Neural progenitor cell (in vitro differentiated cells): ENCODE data around the gene PAX5. TPM values are rescaled to one million over a fixed set of nuclear protein-coding genes. Genes with fewer than 3 reads are reported as not detected.

ENCODE experiments used
- DNase-seq: peaks from one replicate; pipeline ENCODE4 v3.0.0-alpha.2; 2016; ENCODE audit warnings: low spot score
- H2AFZ ChIP-seq: fragments of 200-600 bp; sonication (generic); replicated peaks from 2 replicates; pipeline ENCODE4 v1.6.1; 2016; ENCODE audit warnings: antibody characterized with exemption
- H3F3A ChIP-seq: fragments of 200-600 bp; sonication (generic); 2 replicates; pipeline ENCODE4 v1.6.1; 2016; ENCODE audit warnings: antibody characterized with exemption, low read depth
- H3K27ac ChIP-seq: fragments of 200-600 bp; sonication (generic); 2 replicates; pipeline ENCODE4 v1.5.1; 2016; ENCODE audit warnings: mild to moderate bottlenecking
- H3K27me3 ChIP-seq: fragments of 200-600 bp; sonication (generic); 2 replicates; pipeline ENCODE4 v1.6.1; 2016; ENCODE audit warnings: mild to moderate bottlenecking, moderate library complexity
- H3K36me3 ChIP-seq: fragments of 200-600 bp; sonication (generic); 2 replicates; pipeline ENCODE4 v1.5.1; 2016
- H3K4me1 ChIP-seq: fragments of 200-600 bp; sonication (generic); 2 replicates; pipeline ENCODE4 v1.6.1; 2016; ENCODE audit warnings: mixed run types
- H3K4me2 ChIP-seq: fragments of 200-600 bp; sonication (generic); 2 replicates; pipeline ENCODE4 v1.6.1; 2016
- H3K4me3 ChIP-seq: fragments of 200-600 bp; sonication (generic); 2 replicates; pipeline ENCODE4 v1.5.1; 2016
- H3K79me2 ChIP-seq: fragments of 200-600 bp; sonication (generic); 2 replicates; pipeline ENCODE4 v1.6.1; 2016; ENCODE audit warnings: low read depth
- H3K9ac ChIP-seq: fragments of 200-600 bp; sonication (generic); 2 replicates; pipeline ENCODE4 v1.6.1; 2016
- H3K9me3 ChIP-seq: fragments of 200-600 bp; sonication (generic); 2 replicates; pipeline ENCODE4 v1.5.1; 2016; ENCODE audit warnings: low read depth
- H4K20me1 ChIP-seq: fragments of 200-600 bp; sonication (generic); 2 replicates; pipeline ENCODE4 v1.6.1; 2016; ENCODE audit warnings: low read depth
- H3K27ac Mint-ChIP-seq: 3 replicates; pipeline ENCODE4 v1.8.0; 2021; ENCODE audit warnings: mixed read lengths
- H3K27me3 Mint-ChIP-seq: 2 replicates; pipeline ENCODE4 v1.8.0; 2022; ENCODE audit warnings: low read depth, mild to moderate bottlenecking, inconsistent platforms, moderate library complexity, mixed read lengths; ENCODE audit not compliant: insufficient read depth
- H3K36me3 Mint-ChIP-seq: 3 replicates; pipeline ENCODE4 v1.8.0; 2021; ENCODE audit warnings: mixed read lengths
- H3K4me1 Mint-ChIP-seq: 3 replicates; pipeline ENCODE4 v1.8.0; 2021; ENCODE audit warnings: mixed read lengths
- H3K4me3 Mint-ChIP-seq: 3 replicates; pipeline ENCODE4 v1.8.0; 2021; ENCODE audit warnings: mild to moderate bottlenecking, moderate library complexity, mixed read lengths
- H3K9me3 Mint-ChIP-seq: 3 replicates; pipeline ENCODE4 v1.8.0; 2020; ENCODE audit warnings: mixed read lengths
- EZH2 ChIP-seq: fragments of 200-600 bp; sonication (generic); IDR thresholded peaks from 2 replicates; pipeline ENCODE4 v1.6.1; 2017; ENCODE audit warnings: antibody characterized with exemption, mild to moderate bottlenecking, moderate library complexity
- EZH2phosphoT487 ChIP-seq: fragments of 200-600 bp; sonication (generic); IDR thresholded peaks from 2 replicates; pipeline ENCODE4 v1.6.1; 2017; ENCODE audit warnings: antibody characterized with exemption
- total RNA-seq: library from RNA; depleted of rRNA; stranded (reverse); fragments of >200 nt; gene quantifications from 2 replicates; pipeline ENCODE4 v1.2.3, GENCODE V29; 2015; ENCODE audit warnings: low replicate concordance
- TF ChIP-seq, protein P1 (sequence below): fragments of 200-600 bp; sonication (generic); IDR thresholded peaks from 2 replicates; pipeline ENCODE4 v1.5.1; 2017; ENCODE audit warnings: antibody characterized with exemption, mild to moderate bottlenecking

Gene PAX5
- total RNA-seq, 1 donor from 2014 or later = not detected

DNA sequence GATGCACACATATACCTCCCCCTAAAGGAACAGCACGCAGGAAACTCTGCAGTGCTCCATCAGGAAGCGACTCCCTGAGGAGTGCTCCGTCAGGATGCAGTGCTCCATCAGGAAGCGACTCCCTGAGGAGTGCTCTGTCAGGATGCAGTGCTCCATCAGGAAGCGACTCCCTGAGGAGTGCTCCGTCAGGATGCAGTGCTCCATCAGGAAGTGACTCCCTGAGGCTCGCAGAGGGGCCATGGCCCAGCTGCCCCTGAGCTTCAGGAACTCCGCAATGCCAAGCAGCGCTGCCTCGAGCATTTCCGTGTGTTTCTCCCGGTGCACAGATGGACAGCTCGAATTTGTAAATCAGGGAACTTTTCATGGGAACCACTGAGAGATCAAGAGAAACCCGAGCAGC is 88.1 kb downstream of the PAX5 start:
- H4K20me1 ChIP-seq = no peaks in the 10 kb centered on the region
- Mint-ChIP-seq H3K27ac (no peak overlapping the region), H3K36me3 (peaks cover 2% of the 10 kb centered on the region), H3K4me3 (no peak overlapping the region), H3K9me3 (no peaks in the 10 kb centered on the region), H3K27me3 (peaks cover 4% of the 10 kb centered on the region), H3K4me1 (peaks cover 3% of the 10 kb centered on the region)
- H3K9me3 ChIP-seq = no peaks in the 10 kb centered on the region
- no peak for DNase-seq
- no peaks in the 10 kb centered on the region for H3K79me2 ChIP-seq
- no peaks in the 10 kb centered on the region for H3F3A ChIP-seq
- no peak overlapping the region for H3K4me2 ChIP-seq
- TF ChIP-seq EZH2phosphoT487 (no peak), EZH2 (no peak)
- TF ChIP-seq, protein P1, sequence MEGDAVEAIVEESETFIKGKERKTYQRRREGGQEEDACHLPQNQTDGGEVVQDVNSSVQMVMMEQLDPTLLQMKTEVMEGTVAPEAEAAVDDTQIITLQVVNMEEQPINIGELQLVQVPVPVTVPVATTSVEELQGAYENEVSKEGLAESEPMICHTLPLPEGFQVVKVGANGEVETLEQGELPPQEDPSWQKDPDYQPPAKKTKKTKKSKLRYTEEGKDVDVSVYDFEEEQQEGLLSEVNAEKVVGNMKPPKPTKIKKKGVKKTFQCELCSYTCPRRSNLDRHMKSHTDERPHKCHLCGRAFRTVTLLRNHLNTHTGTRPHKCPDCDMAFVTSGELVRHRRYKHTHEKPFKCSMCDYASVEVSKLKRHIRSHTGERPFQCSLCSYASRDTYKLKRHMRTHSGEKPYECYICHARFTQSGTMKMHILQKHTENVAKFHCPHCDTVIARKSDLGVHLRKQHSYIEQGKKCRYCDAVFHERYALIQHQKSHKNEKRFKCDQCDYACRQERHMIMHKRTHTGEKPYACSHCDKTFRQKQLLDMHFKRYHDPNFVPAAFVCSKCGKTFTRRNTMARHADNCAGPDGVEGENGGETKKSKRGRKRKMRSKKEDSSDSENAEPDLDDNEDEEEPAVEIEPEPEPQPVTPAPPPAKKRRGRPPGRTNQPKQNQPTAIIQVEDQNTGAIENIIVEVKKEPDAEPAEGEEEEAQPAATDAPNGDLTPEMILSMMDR = no peak
- no peak overlapping the region for H3K4me3 ChIP-seq
- H3K27me3 ChIP-seq = no peaks in the 10 kb centered on the region
- H3K27ac ChIP-seq = no peak overlapping the region
- H3K9ac ChIP-seq = no peak overlapping the region
- peaks cover 9% of the 10 kb centered on the region for H3K4me1 ChIP-seq
- H2AFZ ChIP-seq = no peak overlapping the region
- no peaks in the 10 kb centered on the region for H3K36me3 ChIP-seq

DNA sequence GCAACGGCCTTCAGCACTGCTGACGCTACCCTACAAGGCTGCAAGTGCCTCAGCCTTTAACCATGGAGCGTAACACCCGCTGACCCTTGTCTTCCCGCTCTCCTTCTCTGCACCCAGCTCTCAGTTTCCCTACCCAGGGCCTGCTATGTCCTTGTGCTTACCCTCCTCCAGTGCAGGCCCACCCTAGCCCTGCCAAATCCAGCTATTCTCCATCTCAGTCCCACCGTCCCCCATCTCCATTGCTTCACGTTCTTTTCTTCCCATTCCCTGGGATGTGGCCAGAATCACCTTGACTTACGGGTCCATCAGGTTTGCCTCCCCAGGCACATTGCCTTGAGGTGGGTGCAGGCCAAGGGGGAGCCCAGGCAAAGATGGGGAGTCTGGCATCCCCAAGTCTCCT is 91.2 kb downstream of the PAX5 start:
- Histone ChIP-seq H3K9ac (no peak overlapping the region), H3K79me2 (no peaks in the 10 kb centered on the region), H3K27ac (no peak overlapping the region), H3K4me2 (no peak overlapping the region), H2AFZ (no peak overlapping the region), H4K20me1 (no peaks in the 10 kb centered on the region), H3F3A (no peaks in the 10 kb centered on the region), H3K4me3 (no peak overlapping the region), H3K9me3 (no peaks in the 10 kb centered on the region), H3K4me1 (peaks cover 9% of the 10 kb centered on the region), H3K36me3 (no peaks in the 10 kb centered on the region), H3K27me3 (no peaks in the 10 kb centered on the region)
- Mint-ChIP-seq H3K27ac (no peak overlapping the region), H3K4me3 (no peak overlapping the region), H3K27me3 (peaks cover 10% of the 10 kb centered on the region), H3K36me3 (peaks cover 2% of the 10 kb centered on the region), H3K9me3 (no peaks in the 10 kb centered on the region), H3K4me1 (peaks cover 4% of the 10 kb centered on the region)
- no peak for DNase-seq
- TF ChIP-seq EZH2phosphoT487 (no peak), EZH2 (no peak)
- TF ChIP-seq, protein P1 = no peak

DNA sequence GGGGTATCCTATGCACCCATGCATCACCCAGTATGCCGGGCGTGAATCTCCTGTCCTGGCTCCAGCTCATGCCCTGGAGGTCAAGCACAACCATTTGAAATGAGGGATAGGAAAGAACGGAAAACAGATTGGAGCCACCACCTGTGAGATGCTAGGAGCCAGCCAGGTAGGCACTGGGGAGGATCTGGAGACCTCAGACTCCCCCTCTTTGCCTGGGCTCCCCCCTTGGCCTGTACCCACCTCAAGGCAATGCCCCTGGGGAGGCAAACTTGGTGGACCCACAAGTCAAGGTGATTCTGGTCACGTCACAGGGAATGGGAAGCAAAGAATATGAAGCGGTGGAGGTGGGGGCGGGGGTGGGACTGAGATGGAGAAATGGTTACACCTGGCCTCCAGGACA is 92.6 kb downstream of the PAX5 start:
- H4K20me1 ChIP-seq = no peaks in the 10 kb centered on the region
- TF ChIP-seq, protein P1 = no peak
- TF ChIP-seq EZH2 (no peak), EZH2phosphoT487 (no peak)
- no peak for DNase-seq
- Mint-ChIP-seq H3K27ac (no peak overlapping the region), H3K9me3 (no peaks in the 10 kb centered on the region), H3K4me1 (peaks cover 7% of the 10 kb centered on the region), H3K27me3 (peaks cover 8% of the 10 kb centered on the region), H3K36me3 (peaks cover 2% of the 10 kb centered on the region), H3K4me3 (no peak overlapping the region)
- no peak overlapping the region for H3K9ac ChIP-seq
- no peak overlapping the region for H2AFZ ChIP-seq
- no peak overlapping the region for H3K4me2 ChIP-seq
- no peak overlapping the region for H3K4me3 ChIP-seq
- no peak overlapping the region for H3K27ac ChIP-seq
- no peaks in the 10 kb centered on the region for H3K27me3 ChIP-seq
- H3K4me1 ChIP-seq = peaks cover 13% of the 10 kb centered on the region
- H3K36me3 ChIP-seq = no peaks in the 10 kb centered on the region
- H3K79me2 ChIP-seq = no peaks in the 10 kb centered on the region
- H3K9me3 ChIP-seq = no peaks in the 10 kb centered on the region
- H3F3A ChIP-seq = no peaks in the 10 kb centered on the region
